Uterus (tissue), 2 donors: Measurements from ENCODE around the gene IGSF5.

Source experiments
- CTCF ChIP-seq, 4 experiments: fragments of 200-600 bp in 2 of 4; fragments of 450-650 bp in 2 of 4; sonication (generic) in 2 of 4; IDR thresholded peaks; one replicate each; pipeline ENCODE4 v1.5.1; 2016 to 2019; ENCODE audit warnings: antibody characterized with exemption in 4 of 4, mild to moderate bottlenecking in 2 of 4, moderate library complexity in 1 of 4
- POLR2A ChIP-seq, 2 donors: fragments of 450-650 bp; IDR thresholded peaks; one replicate each; pipeline ENCODE4 v1.6.1; 2016; ENCODE audit warnings: antibody characterized with exemption in 2 of 2, mild to moderate bottlenecking in 1 of 2, moderate library complexity in 1 of 2

- TF ChIP-seq CTCF (IDR thresholded peaks at IDR 0.05) (no peak), POLR2A (IDR thresholded peaks at IDR 0.05) (no peak)
These were observed 62.8 kb downstream of the IGSF5 start for GRCh38 chr21:39807738-39808137.
